Activated gamma-delta T cell (primary cell): ENCODE measurements around the gene C1orf167.

Experiments used
- DNase-seq: peaks from one replicate; lab custom pipeline; 2025; lab: John Stamatoyannopoulos, UW

C1orf167 gene

DNA sequence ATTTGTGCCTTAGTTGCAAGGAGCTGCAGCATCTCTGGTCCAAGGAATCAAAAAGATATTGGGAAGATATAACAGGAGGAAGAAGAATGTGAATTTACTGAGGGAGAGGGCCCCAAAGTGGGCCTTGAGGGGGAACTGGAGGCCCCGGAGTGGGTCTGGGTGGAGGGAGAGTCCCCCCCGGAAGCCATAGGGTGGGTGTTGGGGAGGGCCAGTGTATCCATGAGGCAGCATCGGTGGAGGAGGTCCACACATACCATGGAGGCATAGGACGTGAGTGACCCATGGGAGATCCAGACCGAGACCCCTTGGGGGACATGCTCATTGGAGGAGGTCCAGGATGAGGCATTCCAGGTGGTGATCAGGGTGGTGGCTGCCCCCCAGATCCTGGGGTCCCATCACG, 708 bp upstream of the C1orf167 start:
- DNase-seq: no peak

DNA sequence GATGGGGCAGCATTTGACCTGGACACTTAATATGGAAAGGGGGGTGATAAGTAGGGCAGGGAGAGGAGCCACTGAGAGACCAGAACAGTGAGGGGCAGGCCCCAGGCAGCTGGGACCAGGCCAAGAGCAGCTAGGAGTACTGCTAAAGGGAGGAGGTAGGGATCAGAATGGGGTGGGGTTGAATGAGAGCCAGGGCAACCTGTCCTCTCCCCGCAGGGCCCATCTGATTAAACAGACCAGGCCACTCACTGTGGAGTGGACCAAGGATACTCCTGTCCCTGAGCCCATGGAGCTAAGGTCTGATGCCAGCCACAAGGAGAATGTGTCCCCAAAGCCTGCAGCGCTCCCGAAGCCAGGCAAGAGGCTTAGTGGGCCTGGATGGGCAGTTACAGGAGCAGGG, 2.1 kb downstream of the C1orf167 start:
- DNase-seq: no peak

DNA sequence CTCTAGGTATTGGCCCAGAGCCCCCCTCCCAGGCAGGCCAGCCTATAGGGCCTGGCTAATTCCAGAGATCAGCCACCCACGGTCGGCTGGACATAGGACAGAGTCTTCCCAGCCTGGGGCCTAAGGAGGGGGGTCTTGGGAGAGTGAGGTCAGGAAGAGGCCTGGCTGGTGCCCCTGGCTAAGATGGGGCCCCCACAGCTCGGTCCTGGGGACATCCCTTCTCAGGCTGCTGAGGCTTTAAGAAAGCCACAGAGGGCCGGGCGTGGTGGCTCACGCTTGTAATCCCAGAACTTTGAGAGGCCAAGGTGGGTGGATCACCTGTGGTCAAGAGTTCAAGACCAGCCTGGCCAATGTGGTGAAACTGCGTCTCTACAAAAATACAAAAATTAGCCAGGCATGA, 2.5 kb downstream of the C1orf167 start:
- DNase-seq: no peak

DNA sequence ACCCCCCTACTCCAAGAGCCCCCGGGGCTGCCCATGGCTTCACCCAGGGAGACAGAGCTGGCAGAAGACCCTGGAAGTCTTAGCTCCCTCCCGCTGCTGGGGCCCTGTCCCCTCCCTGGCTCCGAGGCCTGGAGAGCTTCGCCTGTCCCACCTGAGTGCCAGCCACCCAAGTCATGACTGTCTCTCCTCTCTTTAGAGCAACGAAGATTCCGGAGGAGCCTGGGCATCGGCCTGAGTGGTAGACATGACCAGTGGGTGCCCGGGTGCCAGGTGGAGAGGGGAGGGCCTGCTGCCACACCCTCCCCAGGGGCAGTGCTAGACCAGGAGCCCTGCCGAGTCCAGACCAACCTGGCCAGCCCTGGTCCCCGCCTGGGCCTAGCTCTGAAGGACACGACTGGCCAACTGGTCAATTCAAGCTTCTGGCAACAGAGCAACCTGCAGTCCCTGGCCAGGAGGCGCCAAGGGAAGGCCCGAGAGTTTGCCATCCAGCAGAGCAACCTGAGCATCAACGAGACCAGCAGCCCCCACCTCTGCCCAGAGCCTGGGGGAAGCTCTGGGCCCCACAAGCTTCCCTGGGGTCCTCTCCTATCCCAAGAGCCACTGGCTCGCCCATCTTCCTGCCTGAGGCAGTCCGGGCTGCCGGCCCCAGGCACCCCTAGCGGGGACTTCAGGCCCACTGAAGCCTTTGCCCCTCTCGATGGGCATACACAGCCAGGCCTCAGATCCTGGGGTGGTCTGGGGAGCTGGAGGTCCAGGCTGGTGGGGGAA, 3.9 kb downstream of the C1orf167 start:
- no peak for DNase-seq

DNA sequence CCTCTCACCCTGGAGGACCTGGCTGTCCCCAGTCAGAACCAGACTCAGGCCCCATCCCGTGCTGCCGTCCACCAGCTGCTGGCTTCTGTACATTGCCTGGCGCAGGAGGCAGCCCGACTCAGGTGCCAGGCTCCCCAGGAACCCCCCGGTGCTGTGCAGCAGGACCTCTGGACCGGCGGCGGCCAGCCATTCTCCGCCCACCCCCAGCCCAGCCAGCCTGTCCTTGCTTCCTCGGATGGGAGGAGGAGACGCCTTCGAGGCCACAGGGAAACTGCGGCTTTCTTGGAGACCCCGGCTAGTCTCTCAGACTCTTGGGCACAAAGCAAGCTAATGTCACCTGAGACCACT, 4.4 kb downstream of the C1orf167 start:
- no peak for DNase-seq

DNA sequence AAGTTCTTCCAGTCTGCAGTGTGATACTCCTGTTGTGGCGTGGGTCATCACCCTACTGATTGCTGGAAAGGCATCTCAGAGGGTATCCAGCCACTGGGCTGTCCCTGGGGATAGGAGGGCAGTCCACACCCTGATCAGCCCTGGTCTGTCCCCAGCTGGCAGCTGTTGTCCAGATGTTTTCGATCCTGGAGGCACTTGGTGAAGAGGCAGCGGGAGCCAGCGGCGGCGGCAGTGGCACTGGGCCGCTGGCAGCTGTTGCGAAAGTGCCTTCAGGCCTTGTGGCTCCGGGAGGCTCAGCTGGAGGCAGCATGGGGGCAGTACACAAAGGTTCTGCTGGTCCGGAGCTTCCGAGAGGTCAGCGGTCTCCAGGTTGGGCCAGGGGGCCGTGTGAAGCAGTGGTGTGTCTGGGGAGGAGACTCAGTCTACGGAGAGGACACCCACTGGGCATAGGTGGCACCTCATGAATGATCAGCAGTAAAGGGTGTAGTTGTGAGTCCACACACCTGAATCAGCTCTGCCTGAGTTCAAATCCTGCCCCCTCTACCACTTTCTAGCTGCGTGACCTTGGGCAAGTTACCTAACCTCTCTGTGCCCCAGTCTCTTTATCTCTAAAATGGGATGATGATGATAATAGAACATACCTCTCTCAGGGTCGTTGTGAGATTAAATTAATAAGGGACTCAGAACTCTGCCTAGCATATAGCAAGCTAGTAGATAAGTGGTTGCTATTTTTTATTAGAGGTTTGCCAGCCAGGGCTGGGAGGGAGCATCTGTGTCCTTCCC, 6.1 kb downstream of the C1orf167 start:
- no peak for DNase-seq

DNA sequence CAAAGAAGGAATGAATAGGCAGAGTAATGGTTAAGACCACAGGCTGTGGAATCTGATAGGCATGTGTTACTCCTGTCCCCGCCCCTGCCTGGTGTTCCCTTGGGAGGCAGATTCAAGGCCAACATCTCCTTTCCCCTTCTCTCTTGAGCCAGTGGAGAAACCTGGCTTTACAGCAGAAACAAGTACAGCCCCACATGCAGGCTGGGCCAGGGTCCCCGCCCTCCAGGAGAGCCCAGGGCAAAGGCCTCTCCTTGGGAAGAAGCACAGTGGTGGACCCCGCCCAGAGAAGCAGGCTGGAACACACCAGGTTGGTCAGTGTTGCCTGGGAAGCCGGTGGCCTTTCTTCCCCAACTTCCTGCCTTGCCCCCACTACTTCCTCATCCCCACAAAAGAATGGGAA, 6.8 kb downstream of the C1orf167 start:
- no peak for DNase-seq

DNA sequence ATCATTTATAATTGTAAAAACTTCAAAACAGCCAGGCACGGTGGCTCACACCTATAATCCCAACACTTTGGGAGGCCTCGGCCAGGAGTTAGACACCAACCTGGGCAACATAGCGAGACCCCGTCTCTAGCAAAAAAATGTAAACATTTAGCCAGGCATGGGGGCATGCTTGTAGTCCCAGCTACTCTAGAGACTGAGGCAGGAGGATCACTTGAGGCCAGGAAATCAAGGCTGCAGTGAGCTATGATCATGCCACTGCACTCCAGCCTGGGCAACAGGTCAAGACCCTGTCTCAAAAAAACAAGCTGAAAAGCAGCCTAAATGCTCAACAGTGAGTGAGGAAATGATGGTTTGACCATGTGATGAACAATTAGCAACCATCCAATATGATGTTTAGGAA, 7.3 kb downstream of the C1orf167 start:
- no peak for DNase-seq

DNA sequence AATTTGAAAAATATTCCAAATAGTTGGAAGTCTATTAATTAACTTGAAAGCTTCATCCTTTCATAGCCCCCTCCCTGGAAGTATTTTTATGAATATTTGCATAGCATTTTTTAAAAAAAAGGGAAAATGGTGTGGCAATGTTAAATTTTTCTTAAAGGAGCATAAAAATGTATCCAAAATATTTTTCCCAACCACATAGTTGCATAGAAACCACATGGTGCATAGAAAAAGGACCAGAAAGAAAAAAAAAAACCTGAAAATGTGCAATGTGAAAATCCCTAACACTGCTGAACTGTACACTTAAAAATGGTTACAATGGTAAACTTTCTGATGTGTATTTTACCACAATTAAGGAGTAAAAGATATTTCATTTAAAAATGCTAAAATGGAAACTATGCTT, 8.0 kb downstream of the C1orf167 start:
- no peak for DNase-seq

DNA sequence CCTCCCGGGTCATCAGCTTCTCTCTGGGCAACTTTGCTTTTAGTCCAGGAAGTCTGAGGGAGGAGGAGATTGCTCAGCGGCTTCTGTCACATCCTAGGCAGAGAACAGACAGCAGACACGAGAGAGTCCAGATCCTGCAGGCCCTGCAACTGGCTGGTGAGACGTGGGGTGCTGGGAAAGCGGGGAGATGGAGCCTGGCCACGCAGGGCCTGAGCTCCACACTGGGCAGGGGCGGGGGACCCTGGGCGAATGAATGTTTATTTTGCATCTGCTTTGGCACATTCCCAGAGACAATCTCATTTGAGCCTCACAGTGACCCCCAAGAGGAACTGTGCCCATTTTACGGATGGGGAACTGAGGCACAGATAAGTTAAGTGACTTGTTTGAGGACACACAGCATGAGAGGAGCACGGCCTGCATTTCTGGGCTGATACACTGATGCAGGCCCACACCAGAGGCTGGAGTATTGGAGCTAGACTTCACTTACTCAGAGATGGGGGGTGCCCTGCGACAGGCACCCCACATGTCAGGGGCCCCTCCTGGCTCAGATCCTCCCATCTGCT, 9.6 kb downstream of the C1orf167 start:
- DNase-seq: no peak

DNA sequence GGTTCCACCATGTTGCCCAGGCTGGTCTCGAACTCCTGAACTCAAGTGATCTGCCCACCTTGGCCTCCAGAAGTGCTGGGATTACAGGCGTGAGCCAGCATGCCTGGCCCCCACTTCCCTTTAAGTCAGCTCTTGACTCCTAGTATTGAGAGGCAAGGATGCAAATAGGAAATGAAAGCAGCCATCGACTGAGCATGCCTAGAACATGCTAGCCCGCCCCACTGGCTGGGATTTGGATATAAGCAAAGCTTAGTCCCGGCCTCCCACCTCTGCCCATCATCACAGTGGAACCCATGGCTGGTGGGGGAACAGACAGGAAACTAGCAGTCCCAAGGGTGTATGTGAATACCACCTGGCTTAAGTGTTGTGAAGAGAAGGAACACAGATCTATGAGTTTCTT, 10.5 kb downstream of the C1orf167 start:
- DNase-seq: no peak

DNA sequence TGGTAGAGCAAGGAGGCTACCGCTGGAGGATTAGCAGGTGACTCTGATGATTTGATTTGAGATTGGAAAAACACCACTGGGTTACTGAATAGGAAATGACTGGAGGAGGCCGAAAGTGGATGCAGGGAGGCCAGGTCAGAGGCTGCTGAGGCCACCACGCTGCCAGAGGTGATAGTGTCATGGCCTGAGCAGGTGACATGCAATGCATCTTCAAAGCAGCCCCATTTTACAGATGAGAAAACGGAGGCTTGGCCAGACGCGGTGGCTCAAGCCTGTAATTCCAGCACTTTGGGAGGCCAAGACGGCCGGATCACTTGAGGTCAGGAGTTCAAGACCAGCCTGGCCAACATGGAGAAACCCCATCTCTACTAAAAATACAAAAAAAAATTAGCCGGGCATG, 12.8 kb downstream of the C1orf167 start:
- no peak for DNase-seq

DNA sequence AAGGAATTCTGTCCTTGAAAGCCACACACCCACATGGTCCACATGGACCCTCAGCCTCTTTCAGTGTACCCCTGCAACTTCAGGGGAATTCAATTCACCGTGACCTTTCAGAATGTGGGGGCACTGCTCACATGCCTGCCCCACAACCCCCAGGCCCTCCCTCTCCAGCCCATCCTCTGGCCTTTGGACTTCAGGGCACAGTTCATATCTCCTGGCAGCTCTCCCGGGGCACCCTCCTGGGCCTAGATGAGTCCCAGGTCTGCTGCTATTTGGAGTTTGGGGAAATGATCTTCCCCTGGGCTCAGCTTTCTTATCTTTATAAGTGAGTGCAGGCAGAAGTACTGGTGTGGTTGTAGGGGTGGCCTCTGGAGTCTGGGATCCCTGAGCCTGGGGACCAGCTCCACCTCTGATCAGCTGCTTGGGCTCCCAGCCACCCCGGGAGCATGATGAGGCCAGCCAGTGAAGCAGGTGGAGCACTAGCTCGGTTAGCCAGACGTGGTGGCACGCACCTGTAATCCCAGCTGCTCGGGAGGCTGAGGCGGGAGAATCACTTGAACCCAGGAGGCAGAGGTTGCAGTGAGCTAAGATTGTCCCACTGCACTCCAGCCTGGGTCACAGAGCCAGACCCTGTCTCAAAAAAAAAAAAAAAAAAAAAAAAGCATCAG, 15.8 kb downstream of the C1orf167 start:
- no peak for DNase-seq

DNA sequence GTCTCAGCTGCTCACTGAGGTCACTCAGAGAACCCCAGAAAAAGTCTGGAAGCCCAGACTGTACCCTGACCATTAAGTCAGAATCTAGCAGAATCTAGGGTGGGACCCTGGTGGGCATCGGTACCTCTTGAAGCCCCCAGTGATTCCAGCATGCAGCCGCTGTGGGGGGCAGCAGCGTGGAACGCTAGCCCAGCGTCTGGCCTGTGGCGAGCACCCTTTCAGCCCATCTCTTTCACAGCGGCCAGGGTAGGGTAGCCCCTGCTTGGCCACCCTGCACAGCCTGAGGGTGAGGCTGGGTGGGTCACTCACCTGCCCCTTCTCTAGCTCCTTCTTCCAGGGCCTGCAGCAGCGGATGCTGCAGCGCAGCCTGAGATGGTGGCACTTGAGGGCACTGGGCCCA, 16.3 kb downstream of the C1orf167 start:
- no peak for DNase-seq

DNA sequence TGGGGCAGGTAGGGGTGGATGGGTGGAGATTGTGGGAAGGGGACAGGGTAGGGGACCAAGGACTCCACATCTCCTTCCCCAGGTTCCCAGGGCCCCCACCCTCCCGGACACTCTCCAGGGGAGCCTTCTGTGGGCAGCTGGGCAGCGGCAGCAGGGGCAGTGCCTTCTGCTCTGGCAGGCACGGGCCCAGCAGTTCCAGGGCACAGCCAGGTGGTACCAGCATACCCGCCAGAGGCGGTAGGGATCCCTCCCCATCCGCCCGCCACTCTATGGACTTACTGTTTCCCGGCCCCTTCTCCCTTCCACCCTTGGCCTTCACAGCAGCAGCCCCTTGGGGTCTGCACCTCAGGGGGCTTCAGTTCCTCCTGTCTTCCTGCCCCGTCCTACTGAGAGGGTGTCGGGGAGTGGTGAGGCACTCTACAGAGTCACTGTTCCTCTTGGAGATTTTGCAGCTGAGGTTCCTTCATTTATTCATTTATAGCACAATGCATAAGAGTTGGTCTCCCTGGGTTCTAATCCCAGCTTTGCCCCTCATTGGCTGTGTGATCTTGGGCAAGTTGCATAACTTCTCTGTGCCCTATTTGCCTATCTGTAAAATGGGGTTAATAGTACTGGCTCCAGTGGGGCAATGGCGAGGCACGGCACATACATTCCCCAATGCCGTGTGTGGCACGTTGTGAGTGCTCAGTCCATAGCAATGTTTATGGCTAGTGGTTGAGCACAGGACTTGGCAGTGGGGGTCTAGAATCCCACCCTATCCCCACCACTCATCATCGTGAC, 17.0 kb downstream of the C1orf167 start:
- DNase-seq: no peak

DNA sequence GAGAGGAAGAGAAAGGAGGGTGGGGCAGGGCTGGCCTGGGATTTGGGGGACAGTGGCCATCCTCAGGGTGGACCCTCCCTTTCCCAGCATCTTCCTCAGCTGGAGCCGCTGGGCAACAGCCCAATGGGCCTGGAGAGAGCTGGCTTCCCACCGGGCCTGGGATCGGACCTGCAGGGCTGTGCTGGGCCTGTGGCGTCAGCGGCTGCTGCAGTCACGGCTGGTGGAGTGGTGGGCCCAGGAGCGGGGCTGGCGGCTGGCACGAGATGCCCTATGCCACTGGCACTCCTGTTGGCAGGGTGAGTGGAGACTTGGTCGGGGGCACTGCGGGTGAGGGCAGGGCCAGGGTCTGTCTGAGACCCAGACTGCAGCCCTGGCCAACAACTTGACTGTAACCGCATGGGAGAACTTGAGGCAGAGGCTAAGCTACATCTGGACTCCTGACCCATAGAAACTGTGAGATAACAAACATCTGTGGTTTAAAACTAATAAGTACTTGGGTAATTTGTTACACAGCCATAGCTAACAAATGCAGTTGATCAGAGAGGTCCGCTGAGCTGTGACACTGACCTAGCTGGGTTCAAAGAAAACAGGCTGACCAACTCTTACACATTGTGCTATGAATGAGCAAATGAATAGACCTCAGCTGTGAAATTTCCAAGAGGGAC, 17.9 kb downstream of the C1orf167 start:
- DNase-seq: no peak

DNA sequence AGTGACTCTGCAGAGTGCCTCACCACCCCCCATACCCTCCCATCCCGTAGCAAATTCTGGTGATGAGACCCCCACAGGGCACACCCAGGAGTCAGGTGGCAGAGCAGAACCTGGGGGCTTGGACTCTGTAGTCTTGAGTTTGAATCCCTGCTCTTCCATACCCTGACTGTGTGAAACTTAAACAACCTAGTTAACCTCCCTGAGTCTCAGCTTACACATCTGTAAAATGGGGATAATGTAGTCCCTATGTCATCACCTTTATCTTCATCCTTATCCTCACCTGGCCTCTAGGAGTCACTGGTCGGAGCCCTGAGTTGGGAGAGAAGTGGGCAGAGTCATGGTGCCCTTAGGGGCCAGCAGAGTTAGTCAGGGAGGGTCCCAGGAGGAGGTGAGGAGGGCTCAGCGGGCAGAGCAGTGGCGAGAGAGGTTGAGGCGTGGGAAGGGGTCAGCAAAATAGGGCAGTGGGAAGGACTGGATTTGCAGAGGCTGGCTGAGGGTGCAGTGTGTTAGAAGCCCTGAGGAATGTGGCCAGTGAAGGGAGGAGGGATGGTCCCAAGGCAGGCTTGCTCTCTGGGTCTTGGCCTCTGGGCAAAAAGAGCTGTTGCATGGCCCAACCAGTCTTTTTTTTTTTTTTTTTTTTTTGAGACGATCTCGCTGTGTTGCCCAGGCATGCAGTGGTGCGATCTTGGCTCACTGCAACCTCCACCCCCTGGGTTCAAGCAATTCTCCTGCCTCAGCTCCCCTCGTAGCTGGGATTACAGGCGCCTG, 18.6 kb downstream of the C1orf167 start:
- DNase-seq: no peak

DNA sequence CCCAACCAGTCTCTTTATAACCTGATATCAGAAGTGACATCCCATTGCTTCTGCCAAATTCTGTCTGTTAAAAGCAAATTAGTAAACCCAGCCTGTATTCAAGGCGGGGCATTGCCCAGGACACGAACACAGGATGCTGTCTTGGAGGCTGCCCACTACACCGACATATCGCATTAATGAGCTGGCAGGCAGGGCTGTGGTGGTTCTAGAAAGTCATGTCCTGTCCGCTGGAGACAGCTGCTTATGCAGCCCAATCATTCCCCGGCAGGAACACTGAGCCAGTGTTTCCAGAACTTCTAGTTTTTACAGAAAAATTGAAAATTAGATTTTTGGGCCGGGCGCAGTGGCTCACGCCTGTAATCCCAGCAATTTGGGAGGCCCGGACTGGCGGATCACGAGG, 19.3 kb downstream of the C1orf167 start:
- DNase-seq: no peak

DNA sequence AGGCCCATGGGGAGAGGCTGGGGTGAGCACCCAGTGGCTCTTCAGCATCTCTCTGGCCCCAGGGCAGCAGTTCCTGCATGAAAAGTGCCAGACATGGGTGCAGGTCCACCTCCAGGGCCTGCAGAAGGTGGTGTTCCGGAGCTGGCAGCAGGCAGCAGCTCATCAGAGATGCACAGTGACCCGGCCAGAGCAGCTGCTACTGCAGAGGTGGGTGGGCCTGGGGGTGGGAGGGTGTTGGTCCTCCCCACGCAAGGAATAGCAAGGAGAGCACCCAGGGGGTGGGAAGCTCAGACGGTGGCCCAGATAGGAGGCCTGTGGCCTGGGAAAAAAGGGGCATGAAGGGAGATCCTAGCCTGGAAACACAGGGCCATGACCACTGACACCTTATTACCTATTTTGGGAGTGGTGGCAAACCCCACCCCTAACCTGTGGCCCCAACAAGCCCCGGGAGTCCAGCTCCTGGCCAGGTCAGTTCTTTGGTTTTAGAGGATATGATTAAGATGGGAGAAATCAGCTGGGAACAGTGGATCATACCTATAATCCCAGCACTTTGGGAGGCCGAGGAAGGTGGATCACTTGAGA, 20.2 kb downstream of the C1orf167 start:
- DNase-seq: no peak

DNA sequence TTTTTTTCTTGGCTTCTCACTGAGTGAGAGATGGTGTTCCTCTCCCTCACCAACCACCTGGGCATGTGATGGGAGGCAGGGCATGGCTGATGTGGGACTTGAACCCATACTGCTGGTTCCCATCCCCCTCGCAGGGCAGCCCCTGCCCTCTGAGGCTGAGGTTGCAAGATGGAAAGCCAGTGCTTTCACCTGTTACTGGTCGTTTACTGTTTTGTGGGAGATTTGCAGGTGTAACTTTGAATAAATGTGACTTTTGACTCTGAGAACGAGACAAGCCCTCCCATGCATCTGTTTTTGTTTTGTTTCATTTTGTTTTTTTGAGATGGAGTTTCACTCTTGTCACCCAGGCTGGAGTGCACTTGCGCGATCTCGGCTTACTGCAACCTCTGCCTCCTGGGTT, 21.6 kb downstream of the C1orf167 start:
- DNase-seq: no peak
